LNCaP clone FGC (cell line): ENCODE data around the gene HDAC4.

Experiments
- DNase-seq: peaks from one replicate; pipeline ENCODE4 v3.0.0-alpha.2; 2011; ENCODE audit warnings: low read depth
- H3K4me3 ChIP-seq: 2 replicates; pipeline ENCODE4 v1.5.1; 2011; ENCODE audit warnings: mild to moderate bottlenecking, low read depth, low read length, control low read depth
- TF ChIP-seq, protein P1 (sequence below): IDR thresholded peaks from 2 replicates; pipeline ENCODE4 v1.5.1; 2012; ENCODE audit warnings: mild to moderate bottlenecking; ENCODE audit not compliant: control insufficient read depth, insufficient read depth; ENCODE audit errors: extremely low read depth

HDAC4 gene

DNA sequence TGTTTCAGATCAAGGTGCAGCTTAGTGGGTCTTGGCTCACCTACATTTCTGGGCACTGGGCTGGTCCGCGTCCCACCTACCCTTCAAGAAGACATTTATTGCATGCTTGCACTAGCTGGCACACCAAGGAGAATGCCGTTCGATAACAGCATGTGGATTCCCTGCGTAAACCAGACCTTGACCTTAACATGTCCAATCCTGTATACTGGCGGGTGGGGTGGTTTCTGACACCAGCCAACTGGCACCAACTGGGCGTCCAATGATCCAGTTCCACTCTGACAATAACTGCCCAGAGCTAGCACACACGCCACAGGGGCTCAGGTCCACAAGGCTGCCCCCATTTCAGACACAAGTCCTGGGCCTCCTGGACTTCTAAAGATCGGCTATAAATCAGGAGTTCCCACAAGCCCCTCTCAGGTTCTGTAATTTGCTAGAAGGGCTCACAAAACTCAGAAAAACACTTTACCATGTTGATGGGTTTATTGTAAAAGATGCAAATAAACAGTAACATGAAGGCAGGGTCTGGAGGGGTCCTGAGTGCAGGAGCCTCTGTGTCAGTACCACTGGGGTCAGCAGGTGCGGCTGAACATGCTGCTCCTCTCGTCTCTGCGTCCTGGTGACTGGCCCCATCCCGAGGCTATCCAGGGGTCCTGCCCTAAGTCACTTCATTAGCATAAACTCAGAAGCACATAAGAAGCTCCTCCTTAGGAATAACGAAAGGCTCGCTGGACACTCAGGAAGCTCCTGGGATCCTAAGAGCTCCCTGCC, 161.8 kb downstream of the HDAC4 start:
- DNase-seq = no peak
- TF ChIP-seq, protein P1, sequence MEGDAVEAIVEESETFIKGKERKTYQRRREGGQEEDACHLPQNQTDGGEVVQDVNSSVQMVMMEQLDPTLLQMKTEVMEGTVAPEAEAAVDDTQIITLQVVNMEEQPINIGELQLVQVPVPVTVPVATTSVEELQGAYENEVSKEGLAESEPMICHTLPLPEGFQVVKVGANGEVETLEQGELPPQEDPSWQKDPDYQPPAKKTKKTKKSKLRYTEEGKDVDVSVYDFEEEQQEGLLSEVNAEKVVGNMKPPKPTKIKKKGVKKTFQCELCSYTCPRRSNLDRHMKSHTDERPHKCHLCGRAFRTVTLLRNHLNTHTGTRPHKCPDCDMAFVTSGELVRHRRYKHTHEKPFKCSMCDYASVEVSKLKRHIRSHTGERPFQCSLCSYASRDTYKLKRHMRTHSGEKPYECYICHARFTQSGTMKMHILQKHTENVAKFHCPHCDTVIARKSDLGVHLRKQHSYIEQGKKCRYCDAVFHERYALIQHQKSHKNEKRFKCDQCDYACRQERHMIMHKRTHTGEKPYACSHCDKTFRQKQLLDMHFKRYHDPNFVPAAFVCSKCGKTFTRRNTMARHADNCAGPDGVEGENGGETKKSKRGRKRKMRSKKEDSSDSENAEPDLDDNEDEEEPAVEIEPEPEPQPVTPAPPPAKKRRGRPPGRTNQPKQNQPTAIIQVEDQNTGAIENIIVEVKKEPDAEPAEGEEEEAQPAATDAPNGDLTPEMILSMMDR = no peak
- H3K4me3 ChIP-seq = no peak overlapping the region

DNA sequence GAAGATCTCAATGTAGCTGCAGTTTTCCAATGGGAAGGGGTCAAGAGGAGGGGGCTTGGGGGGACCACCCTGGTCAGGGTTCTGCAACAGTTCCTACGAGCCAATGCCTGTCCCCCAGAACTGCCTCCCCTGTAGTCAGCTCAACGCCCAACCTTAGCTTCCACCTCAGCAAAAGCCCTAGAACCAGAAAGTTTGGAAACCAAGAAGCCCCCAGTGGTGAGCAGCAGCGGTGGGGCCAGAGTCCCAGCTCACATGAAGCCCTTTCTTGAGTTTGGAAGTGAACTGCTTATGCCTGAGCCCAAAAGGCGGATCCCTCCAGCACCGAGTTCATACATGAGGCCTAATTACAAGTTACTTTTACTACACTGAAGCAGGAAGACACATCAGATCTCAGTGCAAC, 162.4 kb downstream of the HDAC4 start:
- DNase-seq = no peak
- TF ChIP-seq, protein P1 = no peak
- H3K4me3 ChIP-seq = no peak overlapping the region

DNA sequence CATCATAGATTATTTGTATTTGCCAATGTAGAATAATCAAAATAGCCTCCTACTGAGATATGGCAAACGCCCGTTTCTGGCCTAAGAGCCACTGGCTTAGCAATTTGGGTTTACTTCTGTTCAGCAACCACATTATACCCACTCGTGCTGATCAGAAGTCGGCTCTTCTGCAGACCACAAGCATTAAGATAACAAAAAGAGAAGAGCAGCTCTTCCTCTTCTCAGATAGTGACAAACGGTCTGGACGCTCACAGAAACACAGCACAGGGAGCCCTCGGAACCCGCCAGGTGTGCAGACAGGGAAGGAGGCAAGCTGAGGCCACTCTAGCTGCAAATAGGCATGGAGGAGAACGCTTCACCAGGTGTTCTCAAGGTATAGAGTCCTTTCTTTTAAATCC, 164.0 kb downstream of the HDAC4 start:
- H3K4me3 ChIP-seq = no peak overlapping the region
- TF ChIP-seq, protein P1 = no peak
- no peak for DNase-seq

DNA sequence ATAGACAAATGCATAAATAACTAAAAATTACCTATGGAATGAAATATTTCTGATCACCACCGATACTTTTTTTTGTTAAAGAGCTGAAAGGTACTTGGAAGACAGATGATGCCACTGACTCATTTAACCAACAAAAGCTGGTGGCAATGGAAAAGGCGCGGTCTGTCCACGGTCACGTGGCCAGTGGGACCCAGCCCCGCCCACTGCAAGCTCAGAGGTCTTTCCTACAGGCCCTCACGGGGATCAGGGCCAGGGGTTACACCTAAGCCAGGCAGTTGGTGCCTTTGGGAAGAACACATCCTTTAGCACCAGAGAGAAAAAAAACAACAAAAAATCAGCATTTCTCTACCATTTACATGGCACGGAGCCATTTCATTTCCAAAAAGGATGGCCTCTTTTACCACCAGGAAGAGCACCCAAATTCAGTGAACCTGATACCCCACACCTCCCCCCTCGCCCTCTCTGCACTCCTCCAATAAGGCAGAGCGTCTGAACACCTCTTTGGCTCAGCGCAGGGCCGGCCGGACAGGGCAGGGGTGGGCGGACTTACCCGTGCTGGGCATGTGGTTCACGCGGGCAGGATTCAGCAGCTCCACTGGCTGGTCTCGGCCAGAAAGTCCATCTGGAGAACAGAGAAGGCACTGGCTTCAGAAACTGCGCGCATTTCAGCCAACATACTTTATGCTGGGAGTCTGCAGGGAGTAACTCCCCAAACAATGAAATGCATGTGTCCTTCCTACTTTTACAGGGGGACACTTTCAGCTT, 164.6 kb downstream of the HDAC4 start:
- DNase-seq = no peak
- H3K4me3 ChIP-seq = no peak overlapping the region
- TF ChIP-seq, protein P1 = no peak

DNA sequence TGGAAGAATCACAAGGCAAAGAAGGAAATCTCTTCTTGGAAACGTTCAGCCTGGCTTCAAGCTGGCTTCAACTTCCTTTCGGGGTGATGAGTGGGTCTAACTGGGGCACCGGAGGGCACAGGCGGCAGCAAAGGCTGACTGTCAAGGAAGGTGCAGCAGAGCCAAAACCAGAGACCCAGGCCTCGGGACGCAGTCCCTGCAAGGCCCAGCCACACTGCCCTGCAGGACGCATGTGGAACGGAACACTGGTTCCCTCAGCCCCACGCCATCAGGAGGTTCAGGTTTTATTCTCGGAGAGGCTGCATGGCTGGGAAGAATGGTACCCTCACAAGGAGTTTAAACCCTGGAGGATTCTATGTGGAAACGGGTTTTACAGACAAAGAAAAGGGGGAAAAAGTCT, 165.5 kb downstream of the HDAC4 start:
- no peak overlapping the region for H3K4me3 ChIP-seq
- TF ChIP-seq, protein P1 = no peak
- DNase-seq = no peak

DNA sequence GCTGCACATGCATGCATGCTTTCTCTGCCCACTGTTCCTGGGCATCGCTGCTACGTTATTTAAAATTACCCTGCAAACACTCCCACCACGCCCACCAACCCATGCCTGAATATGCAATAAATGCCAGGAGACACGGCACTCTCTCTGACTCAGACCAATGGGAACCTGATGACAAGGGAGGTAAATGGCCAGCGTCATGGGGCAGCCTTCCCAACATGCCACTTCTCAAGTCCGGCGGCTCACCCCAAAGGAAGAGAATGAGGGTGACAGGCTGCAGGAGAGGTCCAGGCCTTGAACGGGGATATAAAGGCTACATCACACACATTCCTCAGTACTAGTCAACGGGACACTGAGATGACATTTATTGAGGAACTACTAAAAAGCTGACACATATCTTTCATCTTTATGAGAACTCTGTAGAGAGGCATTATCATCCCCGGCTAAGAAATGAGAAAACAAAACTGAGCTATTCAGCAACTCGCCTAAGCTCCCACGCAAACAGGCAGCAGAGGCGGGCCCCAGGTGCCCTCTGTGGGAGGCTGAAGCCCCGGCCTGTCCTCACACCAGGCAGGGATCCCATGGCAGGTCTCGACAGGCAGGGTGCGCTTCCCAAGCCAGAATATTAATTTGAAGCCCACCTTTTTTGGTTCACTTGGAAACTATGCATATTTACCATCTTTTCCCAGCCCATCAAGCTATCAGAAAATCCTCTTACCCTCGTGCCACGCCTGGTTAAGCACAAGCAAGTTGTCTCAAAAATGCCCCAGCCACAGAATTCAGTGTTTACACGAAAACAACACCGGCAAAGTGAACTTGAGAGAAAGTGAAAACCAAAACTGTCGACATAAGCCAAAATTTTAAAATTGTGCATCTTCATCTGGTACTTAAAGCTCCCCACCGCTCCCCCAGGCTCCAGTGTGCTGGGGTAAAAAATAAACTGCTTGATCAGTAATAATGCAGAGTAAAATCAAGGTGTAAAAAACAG, 166.3 kb downstream of the HDAC4 start:
- DNase-seq = no peak

More for the DNA sequence above, 166.3 kb downstream of the HDAC4 start:
- TF ChIP-seq, protein P1 = no peak
- H3K4me3 ChIP-seq = no peak overlapping the region
